IMR-90 (cell line): ENCODE data around the gene VLDLR. TPM values are rescaled to one million over a fixed set of nuclear protein-coding genes. Genes with fewer than 3 reads are reported as not detected.

Experiments
- ATAC-seq: fragments of 200-7000 bp; cut with Tn5 transposase; 2 replicates; pipeline ENCODE4 v1.9.1; 2020; ENCODE audit warnings: low read depth, mild to moderate bottlenecking, moderate library complexity
- BruUV-seq: library from RNA; stranded (reverse); fragments of 400-500 nt; replicated peaks from 2 replicates; lab custom pipeline; 2021; lab: Mats Ljungman, UMichigan
- CTCF ChIA-PET: fragments of 300-600 bp; formaldehyde crosslinking; extraction: SDS; loops from one replicate; lab custom pipeline; 2021; ENCODE audit warnings: antibody characterized with exemption; lab: Yijun Ruan, JAX
- POLR2A ChIA-PET: fragments of 300-600 bp; sonication (Branson Sonifier 250); formaldehyde crosslinking; loops from one replicate; lab custom pipeline; 2022; ENCODE audit warnings: antibody characterized with exemption; ENCODE audit not compliant: unreplicated experiment; lab: Charles Lee
- DNase-seq: peaks from one replicate; pipeline ENCODE4 v3.0.0; 2013
- H2AFZ ChIP-seq: replicated peaks from 2 replicates; pipeline ENCODE3; 2013; ENCODE audit warnings: low read length, mild to moderate bottlenecking; ENCODE audit not compliant: poor library complexity
- H2AK5ac ChIP-seq: 2 replicates; pipeline ENCODE4 v1.6.1; 2013; ENCODE audit warnings: low read depth, low read length, inconsistent platforms
- H2AK9ac ChIP-seq: replicated peaks from 2 replicates; pipeline ENCODE3; 2013; ENCODE audit warnings: mild to moderate bottlenecking, low read depth, low read length, moderate library complexity; ENCODE audit not compliant: poor library complexity
- H2BK120ac ChIP-seq: 2 replicates; pipeline ENCODE4 v1.6.1; 2013; ENCODE audit warnings: low read depth, low read length, inconsistent platforms
- H2BK15ac ChIP-seq: 3 replicates; pipeline ENCODE4 v1.6.1; 2013; ENCODE audit warnings: low read depth, low read length, inconsistent platforms
- H2BK20ac ChIP-seq: 2 replicates; pipeline ENCODE4 v1.6.1; 2013; ENCODE audit warnings: low read depth, mild to moderate bottlenecking, inconsistent platforms, low read length, moderate library complexity
- H2BK5ac ChIP-seq: 2 replicates; pipeline ENCODE4 v1.6.1; 2013; ENCODE audit warnings: mild to moderate bottlenecking, low read depth, low read length, inconsistent platforms; ENCODE audit not compliant: poor library complexity, severe bottlenecking
- H3K14ac ChIP-seq: replicated peaks from 2 replicates; pipeline ENCODE4 v1.6.1; 2013; ENCODE audit warnings: low read depth, low read length, inconsistent platforms
- H3K18ac ChIP-seq: 2 replicates; pipeline ENCODE4 v1.6.1; 2013; ENCODE audit warnings: low read depth, low read length, control low read depth
- H3K23ac ChIP-seq: 2 replicates; pipeline ENCODE4 v1.6.1; 2013; ENCODE audit warnings: low read depth, low read length, inconsistent platforms
- H3K27ac ChIP-seq: 2 replicates; pipeline ENCODE4 v1.5.1; 2013; ENCODE audit warnings: mild to moderate bottlenecking, control low read depth, low read length; ENCODE audit not compliant: insufficient read depth
- H3K27me3 ChIP-seq: 2 replicates; pipeline ENCODE4 v1.6.1; 2013; ENCODE audit warnings: low read length; ENCODE audit not compliant: control insufficient read depth, insufficient read depth
- H3K36me3 ChIP-seq: 2 replicates; pipeline ENCODE4 v1.6.1; 2013; ENCODE audit warnings: low read length, mixed read lengths; ENCODE audit not compliant: control insufficient read depth, insufficient read depth
- H3K4ac ChIP-seq: 2 replicates; pipeline ENCODE4 v1.6.1; 2013; ENCODE audit warnings: low read depth, low read length, inconsistent platforms
- H3K4me1 ChIP-seq: 2 replicates; pipeline ENCODE4 v1.6.1; 2013; ENCODE audit warnings: low read length, mixed read lengths; ENCODE audit not compliant: control insufficient read depth, insufficient read depth
- H3K4me2 ChIP-seq: 2 replicates; pipeline ENCODE4 v1.6.1; 2013; ENCODE audit warnings: low read depth, mild to moderate bottlenecking, control low read depth, low read length, moderate library complexity
- H3K4me3 ChIP-seq: 2 replicates; pipeline ENCODE4 v1.5.1; 2013; ENCODE audit warnings: low read depth, mild to moderate bottlenecking, control low read depth, low read length, moderate library complexity; ENCODE audit not compliant: insufficient read depth
- H3K56ac ChIP-seq: 2 replicates; pipeline ENCODE4 v1.6.1; 2013; ENCODE audit warnings: low read length, inconsistent platforms; ENCODE audit not compliant: insufficient read depth; ENCODE audit errors: extremely low read depth
- H3K79me1 ChIP-seq, 2 experiments: 2 replicates each; pipeline ENCODE4 v1.6.1; 2013; ENCODE audit warnings: low read length in 2 of 2, inconsistent platforms in 1 of 2, low read depth in 1 of 2
- H3K9ac ChIP-seq: 2 replicates; pipeline ENCODE4 v1.6.1; 2013; ENCODE audit warnings: low read depth, low read length, control low read depth
- H3K9me1 ChIP-seq: 2 replicates; pipeline ENCODE4 v1.6.1; 2013; ENCODE audit warnings: low read length, inconsistent platforms; ENCODE audit not compliant: insufficient read depth
- H3K9me3 ChIP-seq: 2 replicates; pipeline ENCODE4 v1.6.1; 2013; ENCODE audit warnings: low read length; ENCODE audit not compliant: control insufficient read depth, insufficient read depth
- H4K20me1 ChIP-seq: 2 replicates; pipeline ENCODE4 v1.6.1; 2013; ENCODE audit warnings: low read length, inconsistent platforms; ENCODE audit not compliant: insufficient read depth
- H4K5ac ChIP-seq: 2 replicates; pipeline ENCODE4 v1.6.1; 2013; ENCODE audit warnings: mild to moderate bottlenecking, low read depth, low read length, control low read depth
- H4K8ac ChIP-seq, 2 experiments: 2 replicates each; pipeline ENCODE4 v1.6.1; 2013; ENCODE audit warnings: low read depth in 2 of 2, low read length in 2 of 2, control low read depth in 1 of 2, inconsistent platforms in 1 of 2
- H4K91ac ChIP-seq: 2 replicates; pipeline ENCODE4 v1.6.1; 2013; ENCODE audit warnings: low read depth, low read length, inconsistent platforms; ENCODE audit not compliant: insufficient read depth
- BHLHE40 ChIP-seq: fragments of 150-350 bp; IDR thresholded peaks from 2 replicates; pipeline ENCODE4 v1.6.1; 2016; ENCODE audit warnings: mild to moderate bottlenecking, low read depth, low read length
- CEBPB ChIP-seq: IDR thresholded peaks from 2 replicates; pipeline ENCODE4 v1.6.1; 2012; ENCODE audit warnings: low read depth, low read length, improper control_type of control experiment
- CTCF ChIP-seq: conservative IDR thresholded peaks from 2 replicates; pipeline ENCODE4 v1.5.1; 2012; ENCODE audit warnings: mild to moderate bottlenecking, low read depth, low read length, improper control_type of control experiment
- ELK1 ChIP-seq: fragments of 150-350 bp; IDR thresholded peaks from 2 replicates; pipeline ENCODE4 v1.6.1; 2016; ENCODE audit warnings: low read depth, mild to moderate bottlenecking, low read length, moderate library complexity, borderline replicate concordance
- MAFK ChIP-seq: IDR thresholded peaks from 2 replicates; pipeline ENCODE4 v1.6.1; 2012; ENCODE audit warnings: low read depth, low read length, improper control_type of control experiment
- MXI1 ChIP-seq: IDR thresholded peaks from 2 replicates; pipeline ENCODE4 v1.6.1; 2012; ENCODE audit warnings: low read depth, mild to moderate bottlenecking, low read length, moderate library complexity, borderline replicate concordance
- POLR2A ChIP-seq: IDR thresholded peaks from 2 replicates; pipeline ENCODE4 v1.6.1; 2012; ENCODE audit warnings: mild to moderate bottlenecking, low read depth, low read length
- RAD21 ChIP-seq: IDR thresholded peaks from 2 replicates; pipeline ENCODE4 v1.6.1; 2012; ENCODE audit warnings: low read length, improper control_type of control experiment
- RFX5 ChIP-seq: IDR thresholded peaks from 2 replicates; pipeline ENCODE4 v1.8.0; 2012; ENCODE audit warnings: low read depth, mild to moderate bottlenecking, low read length, moderate library complexity
- SMC3 ChIP-seq: fragments of 150-350 bp; IDR thresholded peaks from 2 replicates; pipeline ENCODE4 v1.6.1; 2016; ENCODE audit warnings: low read depth, mild to moderate bottlenecking, antibody characterized with exemption, low read length, moderate library complexity
- USF2 ChIP-seq: fragments of 150-350 bp; IDR thresholded peaks from 2 replicates; pipeline ENCODE4 v1.6.1; 2017; ENCODE audit warnings: mild to moderate bottlenecking, antibody characterized with exemption, low read length, low read depth
- dilution Hi-C: fragments of 300-500 bp; cut with HindIII; formaldehyde crosslinking; loops from one replicate; pipeline ENCODE4 v1.14.3; 2018; ENCODE audit warnings: low sequenced_read_pairs; ENCODE audit not compliant: unreplicated experiment
- in situ Hi-C: fragments of 300-500 bp; cut with MboI; formaldehyde crosslinking; loops from 3 replicates; pipeline ENCODE4 v1.14.3; 2019; ENCODE audit warnings: low sequenced_read_pairs, inconsistent platforms, mixed read lengths
- intact Hi-C: fragments of 100-400 bp; cut with micrococcal nuclease; formaldehyde crosslinking; loops from 2 replicates; pipeline ENCODE4 v1.10.0; 2022
- polyA plus RNA-seq, 3 experiments: library from polyadenylated mRNA; depleted of rRNA; stranded (reverse); fragments of >200 nt; gene quantifications; 2 replicates each; pipeline ENCODE4 v1.2.3, GENCODE V29; 2012; ENCODE audit warnings: low replicate concordance in 1 of 3
- total RNA-seq: library from RNA; depleted of rRNA; stranded (reverse); fragments of >200 nt; gene quantifications from 2 replicates; pipeline ENCODE4 v1.2.3, GENCODE V29; 2012

The VLDLR gene
- total and polyA plus RNA-seq, 2 of the 4 experiments (the other 2 are of a cell fraction): 9.0 to 10.2 TPM

DNA sequence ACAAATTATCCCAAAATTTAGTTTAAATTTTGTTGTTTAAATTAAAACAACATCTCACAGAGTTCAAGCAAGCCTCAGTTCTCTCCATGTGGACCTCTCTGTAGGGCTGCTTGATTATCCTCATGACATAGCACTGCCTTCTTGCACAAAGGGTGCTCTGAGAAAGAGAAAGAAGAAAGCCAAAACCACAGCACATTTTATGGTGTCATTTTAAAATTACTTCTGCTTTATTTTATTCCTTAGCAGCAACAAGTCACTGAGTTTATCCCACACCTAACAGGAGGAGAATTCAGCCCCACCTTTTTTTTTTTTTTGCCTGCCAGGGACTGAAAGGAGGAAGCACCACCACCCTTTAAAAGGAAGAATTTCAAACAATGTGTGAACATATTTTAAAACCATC lies 82.9 kb downstream of the VLDLR start:
- no peak overlapping the region for H4K5ac ChIP-seq
- H3K4me1 ChIP-seq: no peaks in the 10 kb centered on the region
- no peak overlapping the region for H2AK9ac ChIP-seq
- no peak overlapping the region for H2BK15ac ChIP-seq
- no peak overlapping the region for H4K91ac ChIP-seq
- intact Hi-C loops (no loop called here), dilution Hi-C loops (no loop called here), in situ Hi-C loops (no loop called here)
- no peaks in the 10 kb centered on the region for H3K9me3 ChIP-seq
- no peak overlapping the region for H3K9ac ChIP-seq
- H2AFZ ChIP-seq: no peak overlapping the region
- no peak overlapping the region for H3K4me3 ChIP-seq
- ChIA-PET CTCF (no interaction called here), POLR2A (no interaction called here)
- no peaks in the 10 kb centered on the region for H3K27me3 ChIP-seq
- H3K79me1 ChIP-seq: no peaks in the 10 kb centered on the region
- H3K4me2 ChIP-seq: no peak overlapping the region
- no peak overlapping the region for H2BK20ac ChIP-seq
- no peaks in the 10 kb centered on the region; the same call in 1 of the 2 replicates for H3K9me1 ChIP-seq
- H3K36me3 ChIP-seq: no peaks in the 10 kb centered on the region
- ATAC-seq (no peak), DNase-seq (no peak)
- no peak overlapping the region for H2AK5ac ChIP-seq
- no peak overlapping the region for H3K27ac ChIP-seq
- H3K23ac ChIP-seq: no peak overlapping the region; the same call in 1 of the 2 replicates
- no TSS peak for BruUV-seq
- H4K8ac ChIP-seq: no peak overlapping the region
- H4K20me1 ChIP-seq: no peaks in the 10 kb centered on the region
- H2BK5ac ChIP-seq: no peak overlapping the region
- H3K18ac ChIP-seq: no peak overlapping the region
- no peak overlapping the region for H3K4ac ChIP-seq
- TF ChIP-seq MAFK (no peak), MXI1 (no peak), ELK1 (no peak), POLR2A (no peak), CEBPB (no peak), RFX5 (no peak), SMC3 (no peak), CTCF (no peak), RAD21 (no peak), USF2 (no peak), BHLHE40 (no peak)
- no peak overlapping the region for H3K56ac ChIP-seq
- H2BK120ac ChIP-seq: no peak overlapping the region
- H3K14ac ChIP-seq: no peak overlapping the region
